ENCODE data around the gene TUBB4B. TPM values are rescaled to one million over a fixed set of nuclear protein-coding genes. Genes with fewer than 3 reads are reported as not detected.

TUBB4B gene
- total RNA-seq, 4 donors from 2014 or later = 223 to 390 (median 348) TPM

GRCh38 chr9:137193771-137194170 lies 47.3 kb upstream of the TUBB4B start:
- in situ Hi-C loops (cut with MboI; ENCODE audit: low pct_ligation_motif_present in 1 of 4, low pct_unique_long_range_greater_than_20kb in 1 of 4, low sequenced_read_pairs in 3 of 4) = no loop called here
- peak overlapping the region; percentile 82 to 90 (median 88) for H3K27ac ChIP-seq
- DNase-seq = no peak

GRCh38 chr9:137194388-137194787 lies 46.7 kb upstream of the TUBB4B start:
- in situ Hi-C loops (cut with MboI; ENCODE audit: low pct_ligation_motif_present in 1 of 4, low pct_unique_long_range_greater_than_20kb in 1 of 4, low sequenced_read_pairs in 3 of 4) (no loop called here), intact Hi-C loops (cut with DNase I; ENCODE audit: low total_unique reads) (no loop called here)
- no peak for TF ChIP-seq POLR2A (IDR thresholded peaks at IDR 0.05)
- TF ChIP-seq CTCF (IDR thresholded peaks at IDR 0.05) = no peak
- TF ChIP-seq EP300 (IDR thresholded peaks at IDR 0.05; ENCODE audit: low read depth) = no peak
- TF ChIP-seq POLR2AphosphoS5 (IDR thresholded peaks at IDR 0.05) = no peak
- H3K27me3 ChIP-seq = no peaks in the 10 kb centered on the region
- no peaks in the 10 kb centered on the region for H3K9me3 ChIP-seq
- H3K4me1 ChIP-seq = peaks cover 22 to 73% (median 65%) of the 10 kb centered on the region in 4 donors
- DNase-seq = no peak
- peak overlapping the region in 1 of 4 donors; percentile 12 for H3K4me3 ChIP-seq
- H3K27ac ChIP-seq = peak overlapping the region; percentile 82 to 90 (median 88)
- H3K36me3 ChIP-seq = no peaks in the 10 kb centered on the region
- WGBS, 2 donors (ENCODE audit: low coverage in 1 of 2) = 32% methylated on average over 3 of the region's 16 CpGs; no CpG with 5 or more reads in 1 of the 2 donors

More at GRCh38 chr9:137193771-137194170, 47.3 kb upstream of the TUBB4B start:
- Histone ChIP-seq H3K9me3 (no peaks in the 10 kb centered on the region), H3K4me3 (no peak overlapping the region), H3K4me1 (peaks cover 20 to 70% (median 63%) of the 10 kb centered on the region in 4 donors), H3K27me3 (no peaks in the 10 kb centered on the region), H3K36me3 (no peaks in the 10 kb centered on the region)
- intact Hi-C loops (cut with DNase I; ENCODE audit: low total_unique reads) = no loop called here
- TF ChIP-seq EP300 (IDR thresholded peaks at IDR 0.05; ENCODE audit: low read depth) (no peak), POLR2A (IDR thresholded peaks at IDR 0.05) (no peak), CTCF (IDR thresholded peaks at IDR 0.05) (no peak), POLR2AphosphoS5 (IDR thresholded peaks at IDR 0.05) (no peak)
- WGBS, 2 donors (ENCODE audit: low coverage in 1 of 2) = 80 to 87% methylated on average over 3 to 13 of the region's 14 CpGs

- intact Hi-C loops (cut with DNase I; ENCODE audit: low total_unique reads) = no loop called here
Observed at GRCh38 chr9:137194909-137195308, 46.2 kb upstream of the TUBB4B start.

More at GRCh38 chr9:137194909-137195308, 46.2 kb upstream of the TUBB4B start:
- peak overlapping the region in 2 of 4 donors; percentile 12 to 14 for H3K4me3 ChIP-seq
- H3K9me3 ChIP-seq = no peaks in the 10 kb centered on the region
- DNase-seq = peak; percentile 79
- H3K27ac ChIP-seq = peak overlapping the region; percentile 82 to 90 (median 88)
- H3K36me3 ChIP-seq = no peaks in the 10 kb centered on the region
- peaks cover 22 to 73% (median 64%) of the 10 kb centered on the region in 4 donors for H3K4me1 ChIP-seq
- H3K27me3 ChIP-seq = no peaks in the 10 kb centered on the region
- TF ChIP-seq CTCF (IDR thresholded peaks at IDR 0.05) (no peak), POLR2A (IDR thresholded peaks at IDR 0.05) (no peak), EP300 (IDR thresholded peaks at IDR 0.05; ENCODE audit: low read depth) (no peak), POLR2AphosphoS5 (IDR thresholded peaks at IDR 0.05) (peak in 1 of 3 donors; percentile 6)
- WGBS, 2 donors (ENCODE audit: low coverage in 1 of 2) = 40 to 66% methylated on average over 1 to 10 of the region's 10 CpGs
- in situ Hi-C loops (cut with MboI; ENCODE audit: low pct_ligation_motif_present in 1 of 4, low pct_unique_long_range_greater_than_20kb in 1 of 4, low sequenced_read_pairs in 3 of 4) = no loop called here
